HEK293T (cell line): ENCODE results near the gene RB1.

Source experiments
- CTCF ChIA-PET: fragments of 350-600 bp; formaldehyde crosslinking; extraction: SDS; loops from one replicate; lab custom pipeline; 2021; ENCODE audit warnings: antibody characterized with exemption, inconsistent platforms; lab: Yijun Ruan, JAX
- POLR2A ChIA-PET: fragments of 350-600 bp; formaldehyde crosslinking; extraction: SDS; loops from one replicate; lab custom pipeline; 2020; ENCODE audit warnings: antibody characterized with exemption, inconsistent platforms; lab: Yijun Ruan, JAX
- DNase-seq: peaks from one replicate; pipeline ENCODE4 v3.0.0; 2012; ENCODE audit warnings: mixed read lengths; ENCODE audit errors: extremely low spot score
- ARNT ChIP-seq: fragments of 450-650 bp; IDR thresholded peaks from 2 replicates; pipeline ENCODE4 v1.6.1; 2017; ENCODE audit warnings: mild to moderate bottlenecking
- BHLHE40 ChIP-seq: fragments of 450-650 bp; IDR thresholded peaks from 2 replicates; pipeline ENCODE4 v1.6.1; 2016; ENCODE audit warnings: mild to moderate bottlenecking, moderate library complexity, borderline replicate concordance
- CTBP1 ChIP-seq: fragments of 450-650 bp; IDR thresholded peaks from 2 replicates; pipeline ENCODE4 v1.6.1; 2016; ENCODE audit warnings: borderline replicate concordance
- ELF4 ChIP-seq: fragments of 450-650 bp; IDR thresholded peaks from 2 replicates; pipeline ENCODE4 v1.6.1; 2017; ENCODE audit warnings: antibody characterized with exemption
- FOXA1 ChIP-seq: fragments of 450-650 bp; IDR thresholded peaks from 2 replicates; pipeline ENCODE4 v1.6.1; 2016; ENCODE audit warnings: mild to moderate bottlenecking
- FOXK2 ChIP-seq: fragments of 450-650 bp; IDR thresholded peaks from 2 replicates; pipeline ENCODE4 v1.6.1; 2016; ENCODE audit warnings: mild to moderate bottlenecking
- FOXM1 ChIP-seq: fragments of 450-650 bp; IDR thresholded peaks from 2 replicates; pipeline ENCODE4 v1.6.1; 2017; ENCODE audit warnings: mild to moderate bottlenecking, borderline replicate concordance
- HDGF ChIP-seq: fragments of 450-650 bp; IDR thresholded peaks from 2 replicates; pipeline ENCODE4 v1.6.1; 2017; ENCODE audit warnings: antibody characterized with exemption, borderline replicate concordance
- L3MBTL2 ChIP-seq: fragments of 450-650 bp; conservative IDR thresholded peaks from 2 replicates; pipeline ENCODE4 v1.6.1; 2016; ENCODE audit warnings: mild to moderate bottlenecking
- LEF1 ChIP-seq: fragments of 450-650 bp; IDR thresholded peaks from 2 replicates; pipeline ENCODE4 v1.6.1; 2017; ENCODE audit warnings: mild to moderate bottlenecking, borderline replicate concordance
- NFRKB ChIP-seq: fragments of 450-650 bp; IDR thresholded peaks from 2 replicates; pipeline ENCODE4 v1.6.1; 2016; ENCODE audit warnings: mild to moderate bottlenecking, moderate library complexity
- PKNOX1 ChIP-seq: fragments of 450-650 bp; IDR thresholded peaks from 2 replicates; pipeline ENCODE4 v1.6.1; 2016
- SP1 ChIP-seq: fragments of 450-650 bp; IDR thresholded peaks from 2 replicates; pipeline ENCODE4 v1.6.1; 2017
- SUZ12 ChIP-seq: fragments of 450-650 bp; IDR thresholded peaks from 2 replicates; pipeline ENCODE4 v1.6.1; 2016; ENCODE audit warnings: mild to moderate bottlenecking
- TARDBP ChIP-seq: fragments of 450-650 bp; IDR thresholded peaks from 2 replicates; pipeline ENCODE4 v1.6.1; 2016
- ZNF384 ChIP-seq: fragments of 450-650 bp; IDR thresholded peaks from 2 replicates; pipeline ENCODE4 v1.6.1; 2016

The RB1 gene

GRCh38 chr13:48506092-48506701 lies 202.6 kb downstream of the RB1 start:
- TF ChIP-seq CTBP1 (no peak), FOXK2 (no peak), LEF1 (no peak), ARNT (no peak), FOXA1 (no peak), HDGF (no peak), TARDBP (no peak), FOXM1 (no peak), ELF4 (no peak), ZNF384 (no peak), L3MBTL2 (no peak), SP1 (no peak), NFRKB (no peak), PKNOX1 (no peak), SUZ12 (no peak)
- no peak for DNase-seq
- ChIA-PET POLR2A (no interaction called here), CTCF (no interaction called here)

- CTCF ChIA-PET, result interaction anchor here (0.6 kb wide), 1 partner anchor 41 kb away, joined by 3 read pairs; no protein-coding TSS in a partner anchor
- TF ChIP-seq FOXA1, result no peak
- no peak for TF ChIP-seq ELF4
- TF ChIP-seq SUZ12, result no peak
- TF ChIP-seq LEF1, result no peak
- no peak for TF ChIP-seq NFRKB
- no peak for TF ChIP-seq FOXK2
- no peak for TF ChIP-seq TARDBP
- no peak for TF ChIP-seq ARNT
- TF ChIP-seq SP1, result no peak
- TF ChIP-seq ZNF384, result no peak
- no peak for TF ChIP-seq FOXM1
- TF ChIP-seq BHLHE40, result no peak
Measured at GRCh38 chr13:48507021-48507420, 203.5 kb downstream of the RB1 start.

GRCh38 chr13:48508011-48508410 lies 204.5 kb downstream of the RB1 start:
- ChIA-PET CTCF (no interaction called here), POLR2A (no interaction called here)
- DNase-seq, result no peak
- no peak for TF ChIP-seq SUZ12

More at GRCh38 chr13:48507021-48507420, 203.5 kb downstream of the RB1 start:
- POLR2A ChIA-PET, result no interaction called here
- no peak for DNase-seq

- POLR2A ChIA-PET, result no interaction called here
- DNase-seq, result no peak
- TF ChIP-seq SP1 (no peak), L3MBTL2 (no peak), ELF4 (no peak), TARDBP (no peak), FOXK2 (no peak), NFRKB (no peak), HDGF (no peak), ZNF384 (no peak), LEF1 (no peak), FOXA1 (no peak), PKNOX1 (no peak)
- CTCF ChIA-PET, result interaction anchor here (0.7 kb wide), 1 partner anchor 73 kb away, joined by 5 read pairs; no protein-coding TSS in a partner anchor
Measured at GRCh38 chr13:48510698-48511097, 207.1 kb downstream of the RB1 start.

- POLR2A ChIA-PET, result no interaction called here
- DNase-seq, result no peak
- CTCF ChIA-PET, result no interaction called here
- TF ChIP-seq FOXA1 (no peak), L3MBTL2 (no peak), SP1 (no peak), BHLHE40 (no peak), ARNT (no peak), CTBP1 (no peak), NFRKB (no peak), FOXK2 (no peak), ZNF384 (no peak), LEF1 (no peak), TARDBP (no peak), PKNOX1 (no peak), FOXM1 (no peak), SUZ12 (no peak), ELF4 (no peak), HDGF (no peak)
Measured at GRCh38 chr13:48511621-48512230, 208.2 kb downstream of the RB1 start.

GRCh38 chr13:48514793-48515192 lies 211.2 kb downstream of the RB1 start:
- TF ChIP-seq FOXM1, result no peak
- no peak for TF ChIP-seq SUZ12
- TF ChIP-seq ZNF384, result no peak
- no peak for TF ChIP-seq NFRKB
- no peak for TF ChIP-seq PKNOX1
- TF ChIP-seq FOXK2, result no peak
- TF ChIP-seq L3MBTL2, result no peak
- no peak for TF ChIP-seq BHLHE40
- no peak for TF ChIP-seq ELF4
- no peak for TF ChIP-seq SP1
- TF ChIP-seq ARNT, result no peak
- TF ChIP-seq TARDBP, result no peak
- TF ChIP-seq FOXA1, result no peak
- no peak for TF ChIP-seq HDGF
- no peak for TF ChIP-seq CTBP1
- TF ChIP-seq LEF1, result no peak
- ChIA-PET POLR2A (no interaction called here), CTCF (no interaction called here)
- DNase-seq, result no peak
